Pons (tissue), 1 donor: ENCODE results near the gene NR3C2.

Experiments
- DNase-seq: peaks from one replicate; pipeline ENCODE4 v3.0.0-alpha.2; 2016; ENCODE audit warnings: low spot score

Gene NR3C2

DNA sequence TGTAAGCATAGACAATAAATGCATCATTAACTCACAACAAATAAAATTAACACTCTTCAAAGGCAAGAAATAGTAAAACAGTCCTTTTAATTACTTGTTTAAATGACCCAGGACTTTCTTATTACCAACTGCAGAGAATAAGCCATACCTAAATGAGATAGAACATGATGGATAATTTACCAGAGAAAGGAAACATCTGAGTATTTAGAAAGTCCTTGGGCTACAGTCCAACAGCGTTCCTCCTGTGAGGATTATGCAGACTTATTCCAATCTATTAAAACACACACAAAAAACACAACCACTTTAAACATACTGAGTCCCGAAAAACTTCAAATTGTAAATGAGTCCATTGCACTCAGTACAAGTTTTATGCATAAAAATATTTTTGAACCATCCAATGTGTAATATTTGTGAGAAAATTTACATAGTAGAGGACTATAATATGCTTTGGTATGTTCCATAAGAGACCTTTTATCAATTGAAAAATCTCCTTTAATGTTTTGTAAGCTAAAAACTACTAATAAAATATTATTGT, 129.2 kb downstream of the NR3C2 start:
- no peak for DNase-seq

DNA sequence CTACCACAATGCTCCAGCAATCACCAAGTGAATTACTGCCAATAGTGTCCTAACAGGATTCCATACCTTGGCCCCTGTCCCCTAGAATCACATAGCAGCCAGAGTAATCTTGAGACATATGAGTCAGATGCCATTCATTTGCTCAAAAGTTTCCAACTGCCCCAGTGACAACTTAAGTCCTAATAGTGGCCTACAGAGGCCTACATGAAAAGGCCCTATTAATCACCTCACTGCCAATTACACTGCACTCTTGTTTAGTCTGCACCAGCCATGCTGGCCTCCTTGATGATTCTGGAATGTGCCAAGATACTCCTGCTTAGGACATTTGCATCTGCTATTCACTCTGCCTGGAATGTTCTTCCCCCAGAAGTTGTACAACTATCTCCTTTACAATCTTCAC, 130.7 kb downstream of the NR3C2 start:
- no peak for DNase-seq

DNA sequence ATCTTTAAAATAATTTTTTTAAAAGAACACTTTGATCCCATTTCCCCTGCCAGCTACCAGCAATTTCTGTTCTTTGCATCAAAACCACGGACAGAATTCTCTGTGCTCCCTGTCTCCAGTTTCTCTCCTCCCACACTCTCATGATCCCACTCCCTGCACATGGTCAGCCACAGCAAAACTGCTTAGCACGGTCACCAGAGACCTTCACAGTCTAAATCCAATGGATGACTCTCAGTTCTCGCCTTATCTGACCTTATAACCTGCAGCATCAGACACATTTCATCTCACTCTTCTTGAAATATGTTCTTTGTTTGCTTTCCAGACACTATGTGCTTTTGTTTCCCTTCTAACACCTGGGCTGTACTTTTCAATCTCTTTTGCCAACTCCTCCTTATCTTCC, 131.5 kb downstream of the NR3C2 start:
- no peak for DNase-seq

DNA sequence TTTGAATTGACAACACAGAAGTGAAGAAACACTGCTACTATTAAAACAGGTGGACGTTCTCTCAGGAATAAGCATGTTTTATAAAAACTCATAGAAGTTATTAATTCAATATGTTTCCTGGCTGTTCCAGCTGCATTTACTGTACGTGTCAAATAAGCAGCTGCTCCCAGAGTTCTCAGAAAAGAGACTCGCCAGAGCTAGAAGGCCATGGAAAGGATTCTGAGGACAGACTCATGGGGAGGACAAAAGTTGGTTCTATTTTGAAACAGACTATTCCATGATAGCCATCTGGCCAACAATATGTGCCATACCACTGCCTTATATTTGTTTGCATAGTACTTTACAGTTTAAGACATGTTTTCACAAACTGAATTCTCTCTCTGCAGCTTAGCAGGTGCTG, 136.5 kb downstream of the NR3C2 start:
- DNase-seq, result no peak

DNA sequence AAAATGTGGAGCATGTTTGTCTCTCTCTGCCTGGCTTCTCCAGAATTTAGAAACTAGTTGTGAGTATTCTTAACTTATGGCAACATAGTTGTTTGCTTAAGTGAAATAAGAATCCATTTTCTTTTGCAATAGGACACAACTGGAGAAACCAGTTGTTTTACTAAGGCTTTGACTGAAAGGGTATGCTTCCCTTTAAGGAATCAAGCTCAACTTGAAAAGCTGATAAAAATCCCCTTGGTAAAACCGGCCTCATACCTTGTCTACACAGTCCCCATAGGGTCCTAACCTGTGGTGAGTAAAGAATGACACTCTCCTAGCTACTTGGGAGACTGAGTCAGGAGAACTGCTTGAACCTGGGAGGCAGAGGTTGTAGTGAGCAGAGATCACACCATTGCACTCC, 139.8 kb downstream of the NR3C2 start:
- DNase-seq, result no peak

DNA sequence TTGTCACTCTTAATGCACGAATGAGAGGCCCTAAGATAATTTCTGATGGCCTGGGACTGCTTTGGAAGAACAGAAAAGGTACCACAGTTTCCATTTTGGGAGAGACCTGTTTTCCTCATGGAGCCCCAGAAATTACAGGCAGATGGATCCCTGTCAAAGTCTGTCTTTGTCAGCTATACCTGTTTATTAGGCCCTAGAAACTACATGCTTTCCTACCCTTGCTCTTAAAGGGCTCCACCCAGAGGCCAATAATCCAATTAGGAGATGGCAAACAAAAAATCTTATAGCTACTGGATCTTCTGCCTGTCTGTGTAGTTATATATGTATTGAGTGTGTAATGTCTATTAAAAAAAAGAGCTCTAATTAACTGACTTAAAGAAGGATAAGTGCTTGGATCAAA, 141.3 kb downstream of the NR3C2 start:
- no peak for DNase-seq

DNA sequence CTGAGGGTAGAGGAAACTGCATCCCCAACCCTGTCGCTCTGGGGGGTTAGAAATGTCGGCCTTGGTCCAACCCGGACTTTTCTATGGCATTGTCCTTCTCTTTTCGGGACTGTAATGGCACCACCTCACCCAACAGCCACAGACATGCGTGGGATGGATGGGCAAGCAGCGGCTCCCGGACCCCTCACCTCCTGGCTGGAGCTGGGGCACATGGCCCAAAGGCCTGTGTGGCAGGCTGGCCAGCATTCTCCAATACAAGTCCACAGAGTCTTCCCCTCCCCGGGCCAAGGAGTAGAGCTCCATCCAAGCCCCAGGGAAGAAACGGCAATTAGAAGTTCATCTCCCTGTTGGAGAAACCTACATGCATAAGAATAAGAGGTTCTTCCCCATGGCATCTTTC, 142.9 kb downstream of the NR3C2 start:
- no peak for DNase-seq

DNA sequence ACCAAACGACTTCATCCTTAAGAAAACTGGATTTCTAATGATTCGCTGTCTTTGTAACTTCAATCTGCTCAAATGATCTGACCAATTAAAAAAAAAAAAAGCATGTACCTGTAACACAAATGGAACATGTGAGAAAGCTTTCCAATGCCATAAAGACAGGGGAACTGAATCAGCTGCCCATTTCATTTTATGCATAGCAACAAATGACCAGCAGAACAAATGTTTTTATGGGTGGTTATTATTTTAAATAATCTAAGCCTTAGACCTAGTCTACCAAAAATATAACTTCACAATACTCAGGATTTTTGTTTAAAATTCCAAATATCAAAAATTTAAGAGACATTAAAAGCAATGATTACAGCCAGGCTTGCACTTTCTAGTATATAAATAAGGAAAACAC, 145.7 kb downstream of the NR3C2 start:
- no peak for DNase-seq

DNA sequence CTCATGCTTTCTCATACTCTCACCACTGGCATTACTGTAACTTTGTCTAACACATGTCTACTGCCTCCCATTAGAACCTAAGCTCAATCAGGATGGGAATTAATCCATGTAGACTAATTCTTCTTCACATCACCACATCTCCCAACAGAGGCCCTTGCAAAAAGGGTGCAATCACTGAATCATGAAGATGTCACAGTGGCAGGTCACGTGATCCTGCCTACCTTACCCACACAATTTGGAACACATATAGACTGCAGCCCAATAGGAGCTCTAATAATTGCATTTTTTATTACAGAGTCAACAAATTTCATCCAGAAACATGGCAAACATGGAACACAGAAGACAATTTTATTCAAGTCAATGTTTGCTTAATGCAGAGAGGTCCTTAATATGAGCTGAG, 146.6 kb downstream of the NR3C2 start:
- no peak for DNase-seq

DNA sequence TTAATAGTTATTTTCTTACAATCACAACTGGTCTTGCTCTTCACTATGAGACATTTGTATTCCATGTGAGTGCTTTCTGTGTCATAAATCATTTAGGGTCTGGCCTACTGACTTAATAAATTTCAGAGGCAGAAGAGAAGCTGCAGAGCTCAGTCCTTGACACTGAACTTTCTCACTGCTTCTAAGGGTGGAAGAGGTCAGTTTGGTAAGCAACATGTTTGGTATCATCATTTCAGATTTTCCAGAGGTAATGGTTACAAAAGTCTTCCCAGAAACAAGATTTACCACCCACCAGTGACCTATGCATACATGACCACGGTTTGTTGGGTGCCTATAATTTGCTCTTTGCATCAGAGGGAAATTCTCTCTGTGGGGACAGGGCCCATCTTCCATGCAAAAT, 148.6 kb downstream of the NR3C2 start:
- DNase-seq, result no peak

DNA sequence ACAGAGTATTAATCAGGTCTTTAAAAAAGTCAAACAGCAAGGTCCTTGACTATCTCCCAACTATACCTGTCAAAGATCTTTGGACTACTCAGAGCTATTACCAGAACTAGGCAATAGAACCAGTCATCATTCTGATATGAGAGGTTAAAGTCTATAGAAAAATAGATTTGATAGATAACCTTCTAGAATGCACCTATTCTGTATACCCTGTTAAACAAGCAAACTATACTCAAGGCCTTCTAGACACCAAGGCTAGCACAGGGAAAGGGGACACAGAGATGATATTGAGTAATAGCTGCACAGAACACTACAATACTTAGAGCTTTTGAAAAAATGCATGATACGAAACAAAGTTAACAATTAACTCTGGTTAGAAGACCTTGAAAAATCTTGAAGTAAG, 149.5 kb downstream of the NR3C2 start:
- no peak for DNase-seq

DNA sequence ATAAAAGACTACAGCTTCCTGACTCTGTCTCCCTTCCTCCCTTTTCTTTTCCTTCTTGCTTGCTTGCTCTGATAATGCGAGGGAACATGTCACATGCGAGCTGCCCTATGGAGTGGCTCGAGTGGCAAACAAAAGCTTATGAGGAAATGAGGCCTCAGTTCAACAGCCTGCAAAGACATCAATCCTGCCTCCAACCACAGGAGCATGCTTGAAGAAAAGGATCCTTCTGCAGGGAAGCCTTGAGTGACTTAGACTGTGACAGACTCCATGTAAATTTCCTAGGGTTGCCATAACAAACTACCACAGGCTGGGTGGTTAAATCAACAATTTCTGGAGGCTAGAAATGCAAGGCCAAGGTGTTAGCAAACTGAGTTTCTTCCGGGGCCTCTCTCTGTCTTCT, 152.5 kb downstream of the NR3C2 start:
- DNase-seq, result no peak

DNA sequence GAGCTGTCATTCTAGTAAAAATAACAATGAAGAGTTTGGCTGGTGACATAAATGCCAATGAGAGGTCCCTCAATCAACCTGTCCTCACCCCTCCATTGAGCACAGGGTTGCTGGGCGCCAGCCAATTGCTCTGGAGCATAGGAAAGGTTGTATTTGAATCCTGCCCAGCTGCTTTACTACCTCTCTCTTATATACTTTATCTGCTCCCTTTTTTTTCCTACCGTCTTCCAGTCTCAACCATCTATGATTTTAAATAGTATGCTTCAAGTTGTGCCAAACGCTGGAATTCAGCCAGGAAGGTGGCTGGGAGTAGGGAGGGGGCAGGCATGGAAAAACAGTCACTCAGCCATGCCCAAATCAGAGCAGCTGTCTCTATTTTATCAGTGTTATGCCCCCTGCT, 153.8 kb downstream of the NR3C2 start:
- no peak for DNase-seq

DNA sequence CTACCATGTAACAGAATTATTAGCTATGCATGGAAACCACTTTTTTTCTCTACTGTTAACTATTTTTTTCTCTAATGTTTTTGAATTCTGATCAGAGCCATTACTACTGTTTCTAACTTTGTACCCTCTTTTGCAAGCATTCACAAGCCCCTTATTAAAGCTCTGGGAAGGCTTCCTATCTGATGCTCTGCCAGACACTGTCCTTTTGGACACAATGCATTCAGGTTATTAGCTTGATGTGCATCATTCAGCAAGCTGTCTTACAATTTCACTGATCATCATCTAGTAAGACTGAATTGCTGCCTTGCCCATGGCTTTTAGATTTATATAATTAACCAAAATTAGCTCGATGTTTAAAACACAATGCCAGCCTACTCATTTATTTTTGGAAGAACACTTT, 155.1 kb downstream of the NR3C2 start:
- no peak for DNase-seq

DNA sequence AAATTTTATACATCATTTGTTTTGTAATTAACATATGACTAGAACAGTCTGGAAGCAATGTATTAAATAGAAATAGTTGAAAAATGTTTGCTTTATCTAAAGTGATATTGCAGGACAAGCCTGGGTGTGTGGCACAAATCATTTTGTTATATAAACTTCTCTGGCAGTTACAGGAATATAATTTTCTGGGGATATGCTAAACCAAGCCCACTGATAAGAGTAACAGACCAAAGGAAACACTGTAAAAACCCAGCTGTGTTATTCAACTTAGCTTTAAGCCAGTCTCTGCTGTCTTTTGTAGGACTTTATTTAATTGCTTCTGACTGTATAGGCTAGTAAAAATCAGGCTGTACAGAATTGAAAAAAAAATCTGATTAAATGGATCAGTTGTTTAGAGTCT, 156.2 kb downstream of the NR3C2 start:
- no peak for DNase-seq

DNA sequence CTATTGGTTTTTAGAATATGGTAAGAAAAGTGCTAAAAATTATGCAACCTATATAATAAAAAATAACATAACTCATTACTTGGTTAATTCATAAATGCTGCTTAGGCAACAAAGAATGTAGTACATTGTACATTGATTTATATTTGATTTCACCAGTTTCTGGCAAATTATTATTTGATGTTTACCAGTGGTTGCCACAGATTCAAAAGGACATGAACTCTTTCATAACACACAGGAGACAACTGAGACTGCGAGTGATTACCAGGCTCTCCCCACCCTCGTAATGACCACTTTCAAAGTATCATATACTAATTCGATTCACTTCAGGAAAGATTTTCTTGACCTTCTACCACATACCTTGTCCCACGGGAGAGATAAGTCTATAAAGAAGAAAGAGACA, 158.5 kb downstream of the NR3C2 start:
- no peak for DNase-seq

DNA sequence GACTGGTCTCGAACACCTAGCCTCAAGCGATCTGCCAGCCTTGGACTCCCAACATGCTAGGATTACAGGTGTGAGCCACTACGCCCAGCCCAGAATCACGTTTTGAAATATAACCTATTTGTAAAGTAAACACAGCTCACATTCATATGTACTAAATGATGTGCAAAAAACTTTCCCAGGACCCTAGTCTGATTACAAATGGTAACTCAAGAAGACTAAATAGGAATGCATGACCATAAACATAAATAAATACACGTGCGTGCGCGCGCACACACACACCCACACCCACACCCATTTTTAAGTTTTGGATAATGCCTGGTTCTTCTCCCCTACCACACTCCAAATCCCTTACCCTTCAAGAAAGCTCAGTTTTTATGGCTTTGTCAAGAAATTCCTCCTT, 163.9 kb downstream of the NR3C2 start:
- no peak for DNase-seq

DNA sequence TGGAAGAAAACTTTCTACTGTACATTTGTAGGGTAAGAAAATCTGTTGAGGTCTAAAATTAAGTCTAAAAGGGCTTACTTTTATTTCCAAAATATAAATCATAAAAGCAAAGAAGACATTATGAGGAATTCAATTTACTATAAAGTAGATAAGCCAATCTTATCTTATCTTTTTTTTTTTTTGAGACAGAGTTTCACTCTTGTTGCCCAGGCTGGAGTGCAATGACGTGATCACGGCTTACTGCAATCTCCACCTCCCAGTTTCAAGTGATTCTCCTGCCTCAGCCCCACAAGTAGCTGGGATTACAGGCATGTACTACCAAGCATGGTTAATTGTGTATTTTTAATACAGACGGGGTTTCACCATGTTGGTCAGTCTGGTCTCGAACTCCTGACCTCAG, 166.9 kb downstream of the NR3C2 start:
- DNase-seq, result no peak

DNA sequence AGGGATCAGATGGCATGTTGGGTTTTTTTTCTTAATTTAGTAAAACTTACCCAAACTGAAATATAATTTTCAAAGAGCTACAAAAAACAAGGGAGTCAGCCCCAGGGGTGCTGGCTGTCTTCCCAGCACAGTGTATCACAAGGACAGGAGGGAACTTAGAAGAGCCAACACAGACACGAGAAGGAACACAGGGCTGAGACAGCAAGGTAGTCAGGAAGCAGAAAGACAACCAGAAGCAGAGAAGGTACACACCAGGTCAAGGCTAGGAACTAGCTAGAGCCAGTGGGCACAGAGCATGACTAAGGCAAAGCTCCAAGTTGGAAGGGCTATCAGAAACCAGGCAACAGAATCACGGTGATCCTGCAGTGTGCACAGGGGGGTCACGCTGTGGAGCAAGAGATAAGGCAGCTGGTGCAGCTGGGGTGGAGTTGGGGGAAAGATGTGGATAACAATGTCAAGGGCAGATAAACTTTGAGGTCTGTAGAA, 168.7 kb downstream of the NR3C2 start:
- DNase-seq, result peak; percentile 15

DNA sequence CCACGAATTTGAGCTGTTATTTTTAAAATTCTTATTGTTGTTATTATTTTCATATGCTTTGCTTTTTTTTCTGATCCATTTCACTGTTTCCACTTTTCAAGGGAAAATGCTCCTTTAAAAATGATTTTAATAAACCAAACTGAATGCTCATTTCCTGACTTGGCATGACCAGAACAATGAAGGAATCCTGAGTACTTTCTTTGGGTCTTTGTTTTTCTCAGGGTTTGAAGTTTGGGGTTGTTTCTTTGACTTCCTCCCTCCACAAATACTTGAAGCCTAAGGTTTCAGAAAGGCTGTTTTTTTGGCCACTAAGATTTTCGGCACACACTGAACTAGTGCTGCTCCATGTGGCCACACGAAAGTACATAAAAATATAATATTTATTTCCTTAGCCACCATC, 171.0 kb downstream of the NR3C2 start:
- no peak for DNase-seq

DNA sequence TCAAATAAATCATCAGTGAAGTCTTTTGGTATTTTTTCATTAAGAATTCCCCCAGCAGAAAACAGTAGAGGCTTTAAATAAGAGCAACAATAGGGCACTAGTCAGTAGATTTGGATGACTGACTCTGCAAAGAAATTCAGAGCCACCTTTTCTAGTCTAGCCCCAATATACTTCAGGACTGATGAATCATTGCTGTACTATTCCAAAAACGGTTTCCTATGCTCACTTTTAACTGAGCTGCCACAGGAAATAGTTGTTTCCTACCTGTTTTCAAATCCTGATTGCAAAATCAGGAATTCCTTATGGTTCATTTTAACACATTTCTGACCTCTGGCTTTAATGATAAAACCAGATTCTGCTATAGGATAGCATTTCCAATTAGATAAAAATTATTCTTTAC, 171.6 kb downstream of the NR3C2 start:
- DNase-seq, result no peak

DNA sequence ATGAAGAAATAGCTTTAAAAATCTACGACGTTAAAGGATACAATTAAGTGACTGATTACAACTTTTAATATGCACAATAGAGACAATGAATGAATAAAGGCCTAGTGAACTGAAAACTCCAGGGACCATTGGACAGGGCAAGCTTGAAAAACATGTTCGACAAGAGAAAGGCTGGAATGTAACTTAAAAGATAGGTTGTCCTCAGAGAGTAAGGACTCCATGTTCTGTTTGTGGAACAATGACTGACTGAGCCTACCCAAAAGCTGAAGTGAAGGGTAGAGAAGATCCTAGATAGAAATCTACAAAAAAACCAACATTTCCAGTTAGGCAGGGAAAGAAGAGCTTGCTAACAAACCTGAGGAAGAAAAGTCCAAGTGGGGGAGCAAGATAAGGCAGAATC, 173.4 kb downstream of the NR3C2 start:
- DNase-seq, result no peak

DNA sequence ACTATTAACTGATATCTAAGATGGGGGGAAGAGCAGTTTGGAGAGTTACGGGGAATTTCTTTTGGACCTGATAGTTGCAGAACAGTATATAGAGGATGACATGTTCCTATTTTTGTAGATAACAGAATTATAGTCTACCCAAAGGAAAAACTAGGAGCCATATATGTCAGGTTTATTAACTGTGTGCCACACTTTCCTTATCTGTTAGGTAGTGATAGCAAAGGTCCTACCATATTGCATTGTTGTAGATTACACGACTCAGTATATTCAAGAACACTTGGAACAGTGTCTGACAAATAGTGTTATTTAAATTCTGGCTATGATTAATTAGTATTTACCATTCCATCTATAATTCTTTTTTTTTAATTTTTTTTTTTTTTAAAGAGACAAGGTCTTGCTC, 175.3 kb downstream of the NR3C2 start:
- DNase-seq, result no peak

DNA sequence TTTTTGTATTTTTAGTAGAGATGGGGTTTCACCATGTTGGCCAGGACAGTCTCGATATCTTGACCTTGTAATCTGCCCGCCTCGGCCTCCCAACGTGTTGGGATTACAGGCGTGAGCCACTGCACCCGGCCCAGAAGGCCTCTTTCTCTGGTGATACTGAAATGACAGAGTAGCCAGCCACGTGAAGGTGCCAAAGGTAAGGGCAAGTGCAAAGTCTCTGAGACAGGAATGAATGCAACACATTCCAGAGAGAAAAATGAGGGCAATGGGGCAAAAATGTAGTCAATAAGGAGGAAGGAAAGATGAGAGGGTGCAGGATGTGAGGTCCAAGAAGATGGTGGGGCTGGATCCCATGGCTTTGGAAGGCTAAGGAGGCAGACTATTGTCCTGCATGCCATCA, 176.0 kb downstream of the NR3C2 start:
- no peak for DNase-seq

DNA sequence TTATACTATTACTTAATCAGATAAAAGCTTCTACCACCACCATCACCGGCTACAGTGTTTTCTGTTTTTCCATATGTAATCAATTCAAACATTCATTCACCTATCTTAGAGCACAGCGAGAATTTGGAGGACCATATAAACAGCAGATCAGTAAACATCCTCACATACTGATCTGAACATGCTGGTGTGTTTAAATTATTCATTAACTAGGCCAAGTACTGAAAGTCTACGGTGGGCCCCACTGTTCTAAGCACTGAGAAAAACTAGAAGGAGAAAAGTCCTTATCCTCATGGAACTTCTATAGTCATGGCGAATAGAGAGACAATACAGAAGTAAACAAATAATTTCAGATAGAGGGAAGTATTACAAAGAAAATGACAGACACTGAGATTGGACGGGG, 176.6 kb downstream of the NR3C2 start:
- no peak for DNase-seq
